SK-N-SH (cell line): ENCODE data around the gene TBPL2. TPM values are rescaled to one million over a fixed set of nuclear protein-coding genes. Genes with fewer than 3 reads are reported as not detected.

Experiments
- CTCF ChIA-PET: fragments of 300-600, 350-600 bp; formaldehyde crosslinking; extraction: SDS; loops from one replicate; lab custom pipeline; 2021; lab: Yijun Ruan, JAX
- POLR2A ChIA-PET: fragments of 350-600 bp; sonication (Branson Sonifier 250); formaldehyde crosslinking; extraction: SDS; loops from one replicate; lab custom pipeline; 2020; ENCODE audit warnings: antibody characterized with exemption, inconsistent platforms; lab: Yijun Ruan, JAX
- DNase-seq: peaks from one replicate; pipeline ENCODE4 v3.0.0; 2012
- H2AFZ ChIP-seq: fragments of 200-600 bp; sonication (generic); 2 replicates; pipeline ENCODE4 v1.8.1; 2016; ENCODE audit warnings: antibody characterized with exemption, mild to moderate bottlenecking, low read depth
- H3F3A ChIP-seq: fragments of 200-600 bp; sonication (generic); replicated peaks from 2 replicates; pipeline ENCODE3; 2016; ENCODE audit warnings: antibody characterized with exemption, mild to moderate bottlenecking; ENCODE audit not compliant: insufficient read depth
- H3K27ac ChIP-seq, 2 experiments: fragments of 200-500 bp in 1 of 2; fragments of 200-600 bp in 1 of 2; sonication (Bioruptor generic) in 1 of 2; sonication (generic), shearing (Covaris generic) in 1 of 2; 2 replicates each; pipeline versions ENCODE4 v1.5.1 to v1.6.1; 2014 to 2016; ENCODE audit warnings: low read depth in 2 of 2, inconsistent platforms in 1 of 2, low read length in 1 of 2, mild to moderate bottlenecking in 1 of 2, mixed read lengths in 1 of 2
- H3K27me3 ChIP-seq: fragments of 200-600 bp; sonication (generic), shearing (Covaris generic); 2 replicates; pipeline ENCODE4 v1.6.1; 2016; ENCODE audit warnings: mixed run types; ENCODE audit not compliant: insufficient read depth
- H3K36me3 ChIP-seq, 2 experiments: fragments of 200-500 bp in 1 of 2; fragments of 200-600 bp in 1 of 2; sonication (Bioruptor generic) in 1 of 2; sonication (generic) in 1 of 2; replicated peaks in 1 of 2; 2 replicates each; pipeline versions ENCODE3 to v1.5.1; 2014 to 2016; ENCODE audit warnings: low read length in 1 of 2, mild to moderate bottlenecking in 1 of 2; ENCODE audit not compliant: insufficient read depth in 2 of 2, control insufficient read depth in 1 of 2
- H3K4me1 ChIP-seq, 2 experiments: fragments of 200-500 bp in 1 of 2; fragments of 200-600 bp in 1 of 2; sonication (Bioruptor generic) in 1 of 2; sonication (generic), shearing (Covaris generic) in 1 of 2; 2 replicates each; pipeline versions ENCODE4 v1.5.1 to v1.6.1; 2014 to 2016; ENCODE audit warnings: low read depth in 1 of 2, low read length in 1 of 2, mixed run types in 1 of 2; ENCODE audit not compliant: insufficient read depth in 2 of 2, control insufficient read depth in 1 of 2
- H3K4me2 ChIP-seq: fragments of 200-600 bp; sonication (generic), shearing (Covaris generic); 2 replicates; pipeline ENCODE4 v1.6.1; 2017; ENCODE audit warnings: mixed run types
- H3K4me3 ChIP-seq, 2 experiments: fragments of 200-500 bp in 1 of 2; fragments of 200-600 bp in 1 of 2; sonication (Bioruptor generic) in 1 of 2; sonication (generic), shearing (Covaris generic) in 1 of 2; 2 replicates each; pipeline versions ENCODE4 v1.5.1 to v1.8.1; 2014 to 2016; ENCODE audit warnings: low read depth in 2 of 2, inconsistent platforms in 1 of 2, low read length in 1 of 2, mild to moderate bottlenecking in 1 of 2, mixed read lengths in 1 of 2, moderate library complexity in 1 of 2
- H3K79me2 ChIP-seq: fragments of 200-600 bp; sonication (generic); 2 replicates; pipeline ENCODE4 v1.8.1; 2017; ENCODE audit warnings: mild to moderate bottlenecking; ENCODE audit not compliant: insufficient read depth
- H3K9ac ChIP-seq: fragments of 200-600 bp; sonication (generic); 2 replicates; pipeline ENCODE4 v1.6.1; 2017; ENCODE audit warnings: mixed run types
- H3K9me2 ChIP-seq: fragments of 200-600 bp; sonication (generic); 2 replicates; pipeline ENCODE4 v1.6.1; 2017; ENCODE audit warnings: mixed run types
- H3K9me3 ChIP-seq: fragments of 200-600 bp; sonication (generic); 2 replicates; pipeline ENCODE4 v1.6.1; 2017; ENCODE audit warnings: mixed run types, mild to moderate bottlenecking, moderate library complexity
- H4K20me1 ChIP-seq: fragments of 200-600 bp; sonication (generic); 2 replicates; pipeline ENCODE4 v1.6.1; 2017; ENCODE audit warnings: mild to moderate bottlenecking, mixed run types; ENCODE audit not compliant: insufficient read depth
- CTCF ChIP-seq: fragments of 200-600 bp; sonication (generic); IDR thresholded peaks from 2 replicates; pipeline ENCODE4 v1.6.1; 2017; ENCODE audit warnings: antibody characterized with exemption, mild to moderate bottlenecking, moderate library complexity
- EP300 ChIP-seq, 2 experiments: IDR thresholded peaks; 2 replicates each; pipeline versions ENCODE4 v1.4.0 to v1.6.1; 2012; ENCODE audit warnings: borderline replicate concordance in 1 of 2, low read depth in 1 of 2, low read length in 1 of 2
- EZH2phosphoT487 ChIP-seq: fragments of 200-600 bp; sonication (generic); IDR thresholded peaks from 2 replicates; pipeline ENCODE4 v1.6.1; 2017; ENCODE audit warnings: low read depth, mixed run types, mild to moderate bottlenecking, antibody characterized with exemption, moderate library complexity, borderline replicate concordance
- FOXM1 ChIP-seq: IDR thresholded peaks from 2 replicates; pipeline ENCODE4 v1.4.0; 2012; ENCODE audit warnings: low read depth, mild to moderate bottlenecking
- GATA2 ChIP-seq: sonication (generic); formaldehyde crosslinking; IDR thresholded peaks from 2 replicates; pipeline ENCODE4 v1.5.0; 2020; ENCODE audit warnings: mild to moderate bottlenecking, missing genetic modification reagents
- IRF3 ChIP-seq: fragments of 150-350 bp; IDR thresholded peaks from 2 replicates; pipeline ENCODE4 v1.6.1; 2016; ENCODE audit warnings: mild to moderate bottlenecking, low read depth, low read length
- JUND ChIP-seq: IDR thresholded peaks from 2 replicates; pipeline ENCODE4 v1.4.0; 2012
- MAX ChIP-seq: IDR thresholded peaks from 2 replicates; pipeline ENCODE4 v1.4.0; 2012; ENCODE audit warnings: low read depth
- MEF2A ChIP-seq: IDR thresholded peaks from 2 replicates; pipeline ENCODE4 v1.4.0; 2012; ENCODE audit warnings: low read depth, borderline replicate concordance
- MXI1 ChIP-seq: IDR thresholded peaks from 2 replicates; pipeline ENCODE4 v1.6.1; 2012; ENCODE audit warnings: mild to moderate bottlenecking, low read depth, low read length, improper control_type of control experiment
- NFIC ChIP-seq: IDR thresholded peaks from 2 replicates; pipeline ENCODE4 v1.4.0; 2012; ENCODE audit warnings: borderline replicate concordance
- NRF1 ChIP-seq: IDR thresholded peaks from 2 replicates; pipeline ENCODE4 v1.6.1; 2012; ENCODE audit warnings: low read depth, mild to moderate bottlenecking, low read length
- PBX3 ChIP-seq: IDR thresholded peaks from 2 replicates; pipeline ENCODE4; 2012
- POLR2AphosphoS5 ChIP-seq: IDR thresholded peaks from 2 replicates; pipeline ENCODE4 v1.6.1; 2012; ENCODE audit warnings: low read depth, low read length
- RAD21 ChIP-seq: IDR thresholded peaks from 2 replicates; pipeline ENCODE4 v1.6.1; 2012; ENCODE audit warnings: mild to moderate bottlenecking, low read length
- RCOR1 ChIP-seq: fragments of 150-350 bp; IDR thresholded peaks from 2 replicates; pipeline ENCODE4 v1.6.1; 2017; ENCODE audit warnings: antibody characterized with exemption, low read length
- RFX5 ChIP-seq: IDR thresholded peaks from 2 replicates; pipeline ENCODE4 v1.6.1; 2012; ENCODE audit warnings: mild to moderate bottlenecking, improper control_type of control experiment, low read length
- SIN3A ChIP-seq: IDR thresholded peaks from 2 replicates; pipeline ENCODE4 v1.6.1; 2012; ENCODE audit warnings: low read depth, mild to moderate bottlenecking, low read length, moderate library complexity, borderline replicate concordance
- SMC3 ChIP-seq: IDR thresholded peaks from 2 replicates; pipeline ENCODE4 v1.6.1; 2012; ENCODE audit warnings: low read depth, low read length, improper control_type of control experiment
- TCF12 ChIP-seq: IDR thresholded peaks from 2 replicates; pipeline ENCODE4 v1.4.0; 2012
- TEAD4 ChIP-seq: IDR thresholded peaks from 2 replicates; pipeline ENCODE4 v1.4.0; 2012; ENCODE audit warnings: mild to moderate bottlenecking, borderline replicate concordance; ENCODE audit not compliant: insufficient read depth
- USF1 ChIP-seq: IDR thresholded peaks from 2 replicates; pipeline ENCODE4 v1.4.0; 2012; ENCODE audit warnings: low read depth, borderline replicate concordance
- USF2 ChIP-seq: fragments of 150-350 bp; IDR thresholded peaks from 2 replicates; pipeline ENCODE4 v1.6.1; 2017; ENCODE audit warnings: antibody characterized with exemption, low read length, low read depth, borderline replicate concordance
- YY1 ChIP-seq: IDR thresholded peaks from 2 replicates; pipeline ENCODE4 v1.4.0; 2012; ENCODE audit warnings: low read depth, mild to moderate bottlenecking
- WGBS: methylation state at CpG from one replicate; pipeline ENCODE4 v1.1.6; 2017; ENCODE audit warnings: low lambda C conversion rate; 5-methylcytosine and 5-hydroxymethylcytosine counted together
- polyA plus RNA-seq, 3 experiments: library from polyadenylated mRNA; depleted of rRNA; stranded (reverse); fragments of >200 nt; gene quantifications; 2 replicates each; pipeline ENCODE4 v1.2.3, GENCODE V29; 2012

TBPL2 gene
- polyA plus RNA-seq, 1 of the 3 experiments (the other 2 are of a cell fraction), result not detected

- no peak for TF ChIP-seq CTCF
- no peak for TF ChIP-seq IRF3
These were observed 41.2 kb downstream of the TBPL2 start (continued) for GRCh38 chr14:55399183-55399582.

- Histone ChIP-seq H3K79me2 (peaks cover 45% of the 10 kb centered on the region), H3K9ac (no peak overlapping the region), H3K4me2 (no peak overlapping the region), H3K4me1 (peaks cover 2 to 10% of the 10 kb centered on the region in 2 experiments; a peak in 3 of 4 replicates), H3K9me3 (no peaks in the 10 kb centered on the region), H3K27ac (peak overlapping the region in 1 of 2 experiments; percentile 67; a peak in 2 of 4 replicates), H3K27me3 (no peaks in the 10 kb centered on the region), H3K36me3 (peaks cover 10 to 20% of the 10 kb centered on the region in 2 experiments), H3F3A (no peaks in the 10 kb centered on the region), H4K20me1 (peaks cover 21% of the 10 kb centered on the region), H3K9me2 (0 out of 2 replicates have a peak, but pooled peaks cover 3% of the 10 kb centered on the region), H3K4me3 (no peak overlapping the region), H2AFZ (no peak overlapping the region)
- 67% methylated on average over 5 of the region's 5 CpGs for WGBS
- ChIA-PET POLR2A (no interaction called here), CTCF (no interaction called here)
- DNase-seq, result no peak
- TF ChIP-seq GATA2 (CRISPR knock-in tag) (no peak), JUND (peak; percentile 85), USF2 (no peak), MAX (peak; percentile 41; the same call in 1 of the 2 replicates), MXI1 (no peak), TCF12 (peak; percentile 81), FOXM1 (no peak), EZH2phosphoT487 (no peak), IRF3 (no peak), RFX5 (no peak), SMC3 (no peak), RCOR1 (no peak), EP300 (IDR thresholded peaks at IDR 0.05; ENCODE audit: borderline replicate concordance in 1 of 2, low read depth in 1 of 2, low read length in 1 of 2) (peak in 1 of 2 experiments; percentile 25; a peak in 1 of 4 replicates), POLR2AphosphoS5 (peak; percentile 49; the same call in 1 of the 2 replicates), NFIC (peak; percentile 54), YY1 (no peak), SIN3A (no peak), PBX3 (no peak), NRF1 (no peak), USF1 (no peak; the same call in 1 of the 2 replicates), TEAD4 (no peak), MEF2A (peak; percentile 89), RAD21 (no peak)
These were observed 41.7 kb downstream of the TBPL2 start for GRCh38 chr14:55398679-55399078.
